Fibroblast of mammary gland (primary cell): Measurements from ENCODE around the gene WWC1.

Experiments used
- DNase-seq: peaks from one replicate; pipeline ENCODE4 v3.0.0-alpha.2; 2010; ENCODE audit warnings: low read depth
- H3K4me3 ChIP-seq: 2 replicates; pipeline ENCODE4 v1.5.1; 2011; ENCODE audit warnings: low read depth, mild to moderate bottlenecking, low read length, moderate library complexity; ENCODE audit not compliant: control insufficient read depth
- TF ChIP-seq, protein P1 (sequence below): conservative IDR thresholded peaks from 2 replicates; pipeline ENCODE4 v1.5.1; 2011; ENCODE audit warnings: low read depth, low read length, inconsistent platforms; ENCODE audit not compliant: control insufficient read depth, insufficient read depth

The WWC1 gene

DNA sequence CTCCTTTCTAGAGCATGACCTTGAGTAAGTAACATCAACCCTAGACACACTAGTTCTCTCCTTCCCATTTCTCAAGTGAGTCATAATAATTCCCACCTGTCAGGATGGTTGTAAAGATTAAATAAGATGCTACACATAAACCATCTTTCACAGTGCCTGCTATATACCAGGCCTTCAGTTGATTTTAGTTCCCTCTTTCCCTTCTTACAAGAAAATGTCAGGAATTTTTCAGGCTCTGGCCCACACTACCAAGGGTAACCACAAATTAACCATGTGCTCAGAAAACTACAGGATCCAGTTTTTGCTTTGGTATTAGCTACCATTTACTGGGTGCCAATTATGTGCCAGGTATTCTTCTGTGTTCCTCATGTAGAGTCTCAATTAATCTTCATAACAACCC is 152.1 kb downstream of the WWC1 start:
- TF ChIP-seq, protein P1, sequence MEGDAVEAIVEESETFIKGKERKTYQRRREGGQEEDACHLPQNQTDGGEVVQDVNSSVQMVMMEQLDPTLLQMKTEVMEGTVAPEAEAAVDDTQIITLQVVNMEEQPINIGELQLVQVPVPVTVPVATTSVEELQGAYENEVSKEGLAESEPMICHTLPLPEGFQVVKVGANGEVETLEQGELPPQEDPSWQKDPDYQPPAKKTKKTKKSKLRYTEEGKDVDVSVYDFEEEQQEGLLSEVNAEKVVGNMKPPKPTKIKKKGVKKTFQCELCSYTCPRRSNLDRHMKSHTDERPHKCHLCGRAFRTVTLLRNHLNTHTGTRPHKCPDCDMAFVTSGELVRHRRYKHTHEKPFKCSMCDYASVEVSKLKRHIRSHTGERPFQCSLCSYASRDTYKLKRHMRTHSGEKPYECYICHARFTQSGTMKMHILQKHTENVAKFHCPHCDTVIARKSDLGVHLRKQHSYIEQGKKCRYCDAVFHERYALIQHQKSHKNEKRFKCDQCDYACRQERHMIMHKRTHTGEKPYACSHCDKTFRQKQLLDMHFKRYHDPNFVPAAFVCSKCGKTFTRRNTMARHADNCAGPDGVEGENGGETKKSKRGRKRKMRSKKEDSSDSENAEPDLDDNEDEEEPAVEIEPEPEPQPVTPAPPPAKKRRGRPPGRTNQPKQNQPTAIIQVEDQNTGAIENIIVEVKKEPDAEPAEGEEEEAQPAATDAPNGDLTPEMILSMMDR: no peak
- H3K4me3 ChIP-seq: no peak overlapping the region
- no peak for DNase-seq

DNA sequence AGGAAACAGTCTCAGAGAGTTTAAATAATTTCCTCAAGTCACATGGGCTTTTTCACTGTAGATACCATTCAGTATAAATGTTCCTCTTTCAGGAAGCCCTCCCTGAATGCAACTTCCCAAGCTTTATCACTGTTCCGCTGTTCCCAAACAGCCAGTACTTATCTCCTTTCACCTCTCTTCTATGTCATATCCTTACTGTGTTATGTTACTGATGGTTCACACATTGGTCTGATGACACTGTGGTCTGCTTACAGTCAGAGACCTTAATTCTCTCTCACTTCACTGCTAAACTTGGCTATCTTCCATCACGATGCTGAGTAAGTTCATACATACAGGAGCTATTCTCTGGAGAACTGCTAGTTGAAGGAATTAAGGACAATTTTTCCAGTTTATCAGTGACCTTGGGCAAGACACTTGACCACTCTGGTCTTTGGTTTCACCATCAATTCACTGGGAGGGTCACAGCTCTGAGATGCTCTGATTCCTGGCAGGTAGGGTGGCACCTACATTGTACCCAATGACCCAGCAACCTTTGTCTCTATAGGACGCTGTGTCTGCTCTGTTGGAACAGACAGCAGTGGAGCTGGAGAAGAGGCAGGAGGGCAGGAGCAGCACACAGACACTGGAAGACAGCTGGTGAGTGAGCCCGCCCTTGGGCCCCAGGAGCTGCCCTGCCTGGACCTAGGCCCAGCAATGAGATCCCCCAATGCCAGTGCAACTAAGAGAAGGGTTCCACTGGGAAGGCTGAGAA is 152.7 kb downstream of the WWC1 start:
- TF ChIP-seq, protein P1: no peak
- DNase-seq: peak; percentile 41
- H3K4me3 ChIP-seq: no peak overlapping the region

DNA sequence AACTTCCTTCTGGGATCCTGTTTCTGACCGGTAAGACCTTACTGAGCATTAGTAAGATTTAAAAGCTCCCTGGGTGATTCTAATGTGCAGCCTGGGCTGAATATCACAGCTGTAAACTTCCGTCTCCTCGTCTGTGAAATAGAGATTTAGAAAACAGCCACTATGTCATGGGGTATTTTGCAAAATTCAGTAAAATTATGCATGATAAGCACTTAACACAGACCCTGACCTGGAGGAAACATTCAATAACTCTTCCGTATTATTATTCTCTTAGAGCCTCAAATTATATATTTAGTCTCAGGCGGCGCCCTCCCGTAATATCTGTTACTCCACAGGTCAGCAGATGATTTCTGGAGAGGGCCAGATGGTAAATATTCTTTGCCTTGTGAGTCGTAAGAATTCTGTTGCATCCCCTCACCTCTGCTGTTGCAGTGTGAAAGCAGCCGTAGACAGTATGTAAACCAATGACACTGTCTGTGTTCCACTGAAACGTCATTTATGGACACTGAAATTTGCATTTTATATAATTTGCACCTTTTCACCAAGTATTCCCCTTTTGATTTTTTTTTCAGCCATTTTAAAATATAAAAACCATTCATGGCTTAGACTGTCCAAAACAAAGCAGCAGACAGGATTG is 155.7 kb downstream of the WWC1 start:
- no peak overlapping the region for H3K4me3 ChIP-seq
- TF ChIP-seq, protein P1: no peak
- DNase-seq: no peak

DNA sequence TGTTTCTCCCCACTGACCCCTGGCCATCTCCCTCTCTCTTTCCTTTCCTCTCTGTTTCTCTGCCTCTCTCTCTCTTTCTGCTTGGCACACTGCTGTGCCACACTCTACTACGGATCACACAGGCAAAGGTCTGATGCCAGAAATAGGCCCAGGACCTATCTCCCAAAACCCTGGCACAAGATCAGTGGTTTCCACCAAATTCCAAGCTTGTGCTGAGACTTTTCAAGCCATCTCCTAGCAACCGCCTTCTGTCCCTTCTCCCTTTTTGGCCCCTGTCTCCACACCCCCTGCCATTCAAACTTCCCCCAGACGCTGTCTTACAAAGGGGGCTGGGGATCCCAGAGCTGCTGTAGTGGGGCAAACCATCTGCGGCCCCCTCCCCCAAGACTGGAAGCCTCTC is 156.4 kb downstream of the WWC1 start:
- TF ChIP-seq, protein P1: no peak
- H3K4me3 ChIP-seq: no peak overlapping the region
- no peak for DNase-seq

DNA sequence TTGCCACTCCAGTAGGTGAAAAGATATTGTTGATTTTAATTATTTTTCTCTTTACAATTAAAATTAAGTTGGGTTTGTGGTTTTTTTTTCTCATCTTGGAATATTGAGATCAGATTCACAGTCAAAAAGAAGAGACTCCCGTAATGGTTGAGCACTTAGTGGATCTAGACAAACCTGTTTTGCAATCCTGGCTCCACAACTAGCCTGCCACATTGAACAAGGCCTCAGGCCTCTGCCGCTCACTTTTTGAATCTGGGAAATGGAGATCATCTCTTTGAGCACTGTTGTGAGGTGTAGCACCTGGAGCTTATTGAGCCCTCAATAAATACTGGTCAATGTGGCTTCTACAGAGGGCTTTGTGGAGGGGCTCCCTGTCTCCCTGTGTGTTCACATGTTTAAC is 157.7 kb downstream of the WWC1 start:
- H3K4me3 ChIP-seq: no peak overlapping the region
- DNase-seq: no peak
- TF ChIP-seq, protein P1: no peak

DNA sequence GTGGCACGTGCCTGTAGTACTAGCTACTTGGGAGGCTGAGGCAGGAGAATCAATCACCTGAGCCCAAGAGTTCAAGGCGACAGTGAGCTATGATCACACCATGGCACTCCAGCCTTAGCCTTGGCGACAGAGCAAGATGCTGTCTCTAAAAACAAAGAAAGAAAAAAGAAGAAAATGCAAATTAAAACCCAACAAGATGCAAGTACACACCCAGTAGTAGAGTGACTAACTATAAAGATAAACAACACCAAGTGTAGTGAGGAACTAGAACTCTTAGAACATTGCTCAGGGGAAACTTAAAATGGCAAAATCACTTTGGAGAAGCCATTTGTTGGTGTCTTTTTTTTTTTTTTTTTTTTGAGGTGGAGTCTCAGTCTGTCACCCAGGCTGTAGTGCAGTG is 160.1 kb downstream of the WWC1 start:
- H3K4me3 ChIP-seq: no peak overlapping the region
- DNase-seq: no peak
- TF ChIP-seq, protein P1: no peak
